Endothelial cell (in vitro differentiated cells): ENCODE data around the gene GPR78. TPM values are rescaled to one million over a fixed set of nuclear protein-coding genes. Genes with fewer than 3 reads are reported as not detected.
"Not testable (repeated sequence)": the region's sequence is repeated elsewhere in the genome, so short reads cannot be mapped to it uniquely, and the experiment has no call there.

Experiments used
- DNase-seq: peaks from one replicate; pipeline ENCODE4 v3.0.0; 2021; ENCODE audit warnings: low spot score
- H3K27ac Mint-ChIP-seq: one replicate; pipeline ENCODE4 v1.8.0; 2021; ENCODE audit warnings: mixed read lengths, inconsistent platforms; ENCODE audit not compliant: unreplicated experiment
- H3K27me3 Mint-ChIP-seq: one replicate; pipeline ENCODE4 v1.8.0; 2021; ENCODE audit warnings: mild to moderate bottlenecking, moderate library complexity, mixed read lengths, inconsistent platforms; ENCODE audit not compliant: unreplicated experiment
- H3K36me3 Mint-ChIP-seq: one replicate; pipeline ENCODE4 v1.8.0; 2021; ENCODE audit warnings: mild to moderate bottlenecking, low read depth, mixed read lengths, inconsistent platforms; ENCODE audit not compliant: unreplicated experiment
- H3K4me1 Mint-ChIP-seq: one replicate; pipeline ENCODE4 v1.8.0; 2021; ENCODE audit warnings: mild to moderate bottlenecking, mixed read lengths, inconsistent platforms; ENCODE audit not compliant: unreplicated experiment
- H3K4me3 Mint-ChIP-seq: one replicate; pipeline ENCODE4 v1.8.0; 2021; ENCODE audit warnings: mild to moderate bottlenecking, mixed read lengths, inconsistent platforms; ENCODE audit not compliant: unreplicated experiment
- H3K9me3 Mint-ChIP-seq: one replicate; pipeline ENCODE4 v1.8.0; 2021; ENCODE audit warnings: mixed read lengths, inconsistent platforms; ENCODE audit not compliant: unreplicated experiment
- total RNA-seq: library from RNA; stranded (reverse); fragmentation: NEBNext Ultra II Directional; extraction: Animal tissue kit (Norgen Biotek cat#: 25700); gene quantifications from one replicate; pipeline ENCODE4 v1.2.1, GENCODE V29; 2021; ENCODE audit not compliant: unreplicated experiment
- TF ChIP-seq, protein P1 (sequence below): fragments of 200-600 bp; sonication (generic); IDR thresholded peaks from one replicate; pipeline ENCODE4 v1.5.0; 2021; ENCODE audit warnings: antibody characterized with exemption; ENCODE audit not compliant: unreplicated experiment

The GPR78 gene
- total RNA-seq, 1 donor from 2014 or later = not detected

DNA sequence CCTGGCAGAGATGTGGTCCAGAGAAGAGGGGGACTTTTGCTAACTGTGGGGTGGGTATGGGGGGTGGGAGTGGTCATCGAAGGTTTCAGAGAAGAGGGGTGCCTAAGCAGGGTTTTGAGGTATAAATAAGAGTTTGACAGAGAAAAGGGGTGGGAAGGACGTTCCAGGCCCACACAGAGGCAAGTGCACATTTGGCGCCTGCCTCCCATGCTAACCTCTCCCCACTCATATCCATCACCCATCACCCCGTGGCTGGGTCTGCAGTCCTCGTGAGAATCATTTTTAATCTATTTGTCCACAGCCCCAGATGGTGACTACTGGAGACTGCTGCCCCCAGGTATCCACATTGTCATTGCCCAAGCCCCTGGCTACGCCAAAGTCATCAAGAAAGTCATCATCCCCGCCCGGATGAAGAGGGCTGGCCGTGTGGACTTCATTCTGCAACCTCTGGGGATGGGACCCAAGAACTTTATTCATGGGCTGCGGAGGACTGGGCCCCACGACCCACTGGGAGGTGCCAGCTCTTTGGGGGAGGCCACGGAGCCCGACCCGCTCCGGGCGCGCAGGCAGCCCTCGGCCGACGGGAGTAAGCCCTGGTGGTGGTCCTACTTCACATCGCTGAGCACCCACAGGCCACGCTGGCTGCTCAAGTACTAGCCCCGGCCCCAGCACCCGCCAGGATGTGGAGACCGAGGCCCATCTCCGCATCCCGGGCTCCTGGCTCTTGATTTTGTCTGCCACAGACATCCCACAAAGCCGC is 38.9 kb downstream of the GPR78 start:
- Mint-ChIP-seq H3K36me3 (no peaks in the 10 kb centered on the region), H3K9me3 (no peaks in the 10 kb centered on the region), H3K27ac (no peak overlapping the region), H3K4me3 (no peak overlapping the region), H3K4me1 (no peaks in the 10 kb centered on the region), H3K27me3 (peaks cover 10% of the 10 kb centered on the region)
- no peak for DNase-seq
- TF ChIP-seq, protein P1, sequence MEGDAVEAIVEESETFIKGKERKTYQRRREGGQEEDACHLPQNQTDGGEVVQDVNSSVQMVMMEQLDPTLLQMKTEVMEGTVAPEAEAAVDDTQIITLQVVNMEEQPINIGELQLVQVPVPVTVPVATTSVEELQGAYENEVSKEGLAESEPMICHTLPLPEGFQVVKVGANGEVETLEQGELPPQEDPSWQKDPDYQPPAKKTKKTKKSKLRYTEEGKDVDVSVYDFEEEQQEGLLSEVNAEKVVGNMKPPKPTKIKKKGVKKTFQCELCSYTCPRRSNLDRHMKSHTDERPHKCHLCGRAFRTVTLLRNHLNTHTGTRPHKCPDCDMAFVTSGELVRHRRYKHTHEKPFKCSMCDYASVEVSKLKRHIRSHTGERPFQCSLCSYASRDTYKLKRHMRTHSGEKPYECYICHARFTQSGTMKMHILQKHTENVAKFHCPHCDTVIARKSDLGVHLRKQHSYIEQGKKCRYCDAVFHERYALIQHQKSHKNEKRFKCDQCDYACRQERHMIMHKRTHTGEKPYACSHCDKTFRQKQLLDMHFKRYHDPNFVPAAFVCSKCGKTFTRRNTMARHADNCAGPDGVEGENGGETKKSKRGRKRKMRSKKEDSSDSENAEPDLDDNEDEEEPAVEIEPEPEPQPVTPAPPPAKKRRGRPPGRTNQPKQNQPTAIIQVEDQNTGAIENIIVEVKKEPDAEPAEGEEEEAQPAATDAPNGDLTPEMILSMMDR = no peak

DNA sequence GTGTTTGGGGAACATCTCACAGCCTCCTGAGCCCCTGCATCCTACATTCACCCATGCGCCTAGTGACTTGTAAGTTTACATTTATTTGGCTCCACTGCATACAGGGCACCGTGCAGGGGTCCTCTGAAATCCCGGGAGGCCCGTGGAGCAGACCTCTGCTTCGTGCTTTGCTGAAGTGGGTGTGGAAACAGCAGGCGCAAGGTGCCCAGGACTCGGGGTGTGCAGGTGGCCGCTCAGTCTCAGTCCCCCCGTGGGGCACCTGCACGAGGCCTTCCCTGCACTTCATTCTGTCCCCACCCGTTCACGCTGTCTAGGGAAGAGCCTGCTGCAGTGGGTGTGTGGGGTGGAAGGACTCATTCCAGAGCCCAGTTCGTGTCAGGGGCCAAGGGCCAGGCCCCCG is 40.9 kb downstream of the GPR78 start:
- not testable (repeated sequence) for DNase-seq, H3K36me3 Mint-ChIP-seq, H3K27ac Mint-ChIP-seq, H3K4me1 Mint-ChIP-seq, H3K4me3 Mint-ChIP-seq, H3K9me3 Mint-ChIP-seq, H3K27me3 Mint-ChIP-seq

DNA sequence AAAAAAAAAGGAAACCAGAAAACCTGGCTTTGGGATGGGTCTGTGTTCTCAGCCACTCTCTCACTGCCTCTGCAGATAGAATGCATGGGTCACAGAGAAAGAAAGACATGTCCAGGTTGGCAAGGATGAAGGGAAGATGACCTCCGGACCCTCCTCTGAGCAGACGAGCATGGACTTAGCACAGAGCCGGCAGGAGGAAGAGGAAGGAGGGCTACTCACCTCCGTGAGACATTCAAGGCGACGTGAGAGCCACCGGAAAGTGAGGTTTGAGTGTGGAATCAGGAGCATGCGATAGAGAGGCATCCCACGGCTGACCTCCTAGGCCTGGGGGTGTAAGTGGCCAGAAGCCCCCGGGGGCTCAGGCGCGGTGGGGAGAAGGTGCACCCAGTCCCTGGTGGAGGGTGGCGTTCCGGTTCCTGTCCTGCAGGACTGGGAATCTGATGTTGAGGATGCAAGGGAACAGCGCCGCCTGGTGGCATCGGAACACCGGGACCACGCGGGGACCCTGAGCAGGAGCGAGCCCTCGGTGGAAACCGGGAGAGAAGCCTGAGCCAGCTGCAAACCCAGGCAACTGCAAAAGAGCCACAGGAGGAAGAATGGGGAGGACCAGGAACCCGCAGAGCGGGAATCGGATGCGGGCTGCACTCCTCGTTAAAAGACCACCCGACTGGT is 44.5 kb downstream of the GPR78 start:
- H3K9me3 Mint-ChIP-seq, H3K4me3 Mint-ChIP-seq, H3K27ac Mint-ChIP-seq, H3K27me3 Mint-ChIP-seq, DNase-seq, H3K36me3 Mint-ChIP-seq, H3K4me1 Mint-ChIP-seq: not testable (repeated sequence)

DNA sequence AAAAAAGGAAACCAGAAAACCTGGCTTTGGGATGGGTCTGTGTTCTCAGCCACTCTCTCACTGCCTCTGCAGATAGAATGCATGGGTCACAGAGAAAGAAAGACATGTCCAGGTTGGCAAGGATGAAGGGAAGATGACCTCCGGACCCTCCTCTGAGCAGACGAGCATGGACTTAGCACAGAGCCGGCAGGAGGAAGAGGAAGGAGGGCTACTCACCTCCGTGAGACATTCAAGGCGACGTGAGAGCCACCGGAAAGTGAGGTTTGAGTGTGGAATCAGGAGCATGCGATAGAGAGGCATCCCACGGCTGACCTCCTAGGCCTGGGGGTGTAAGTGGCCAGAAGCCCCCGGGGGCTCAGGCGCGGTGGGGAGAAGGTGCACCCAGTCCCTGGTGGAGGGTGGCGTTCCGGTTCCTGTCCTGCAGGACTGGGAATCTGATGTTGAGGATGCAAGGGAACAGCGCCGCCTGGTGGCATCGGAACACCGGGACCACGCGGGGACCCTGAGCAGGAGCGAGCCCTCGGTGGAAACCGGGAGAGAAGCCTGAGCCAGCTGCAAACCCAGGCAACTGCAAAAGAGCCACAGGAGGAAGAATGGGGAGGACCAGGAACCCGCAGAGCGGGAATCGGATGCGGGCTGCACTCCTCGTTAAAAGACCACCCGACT is 50.2 kb downstream of the GPR78 start:
- H3K27me3 Mint-ChIP-seq, DNase-seq, H3K36me3 Mint-ChIP-seq, H3K9me3 Mint-ChIP-seq, H3K4me1 Mint-ChIP-seq, H3K27ac Mint-ChIP-seq, H3K4me3 Mint-ChIP-seq: not testable (repeated sequence)

DNA sequence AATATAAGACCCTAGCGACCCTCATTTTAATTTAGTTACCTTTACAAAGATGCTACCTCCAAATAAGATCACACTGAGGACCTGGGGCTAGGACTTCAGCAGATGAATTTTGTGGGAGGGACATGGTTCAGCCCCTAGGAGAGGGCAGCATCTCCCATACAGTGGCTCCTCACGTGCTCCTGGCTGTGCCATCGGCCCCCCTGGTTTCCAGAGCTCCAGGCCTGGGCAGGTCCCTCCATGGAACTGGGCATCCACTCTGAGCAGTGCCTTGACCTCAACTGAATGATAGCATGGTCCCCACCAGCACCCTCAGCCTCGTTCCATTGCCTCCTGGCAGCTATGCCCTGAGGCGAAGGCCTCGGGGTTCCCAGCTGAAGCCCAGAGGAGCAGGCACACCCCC is 51.7 kb downstream of the GPR78 start:
- not testable (repeated sequence) for DNase-seq, H3K4me1 Mint-ChIP-seq, H3K4me3 Mint-ChIP-seq, H3K36me3 Mint-ChIP-seq, H3K27ac Mint-ChIP-seq, H3K9me3 Mint-ChIP-seq, H3K27me3 Mint-ChIP-seq

DNA sequence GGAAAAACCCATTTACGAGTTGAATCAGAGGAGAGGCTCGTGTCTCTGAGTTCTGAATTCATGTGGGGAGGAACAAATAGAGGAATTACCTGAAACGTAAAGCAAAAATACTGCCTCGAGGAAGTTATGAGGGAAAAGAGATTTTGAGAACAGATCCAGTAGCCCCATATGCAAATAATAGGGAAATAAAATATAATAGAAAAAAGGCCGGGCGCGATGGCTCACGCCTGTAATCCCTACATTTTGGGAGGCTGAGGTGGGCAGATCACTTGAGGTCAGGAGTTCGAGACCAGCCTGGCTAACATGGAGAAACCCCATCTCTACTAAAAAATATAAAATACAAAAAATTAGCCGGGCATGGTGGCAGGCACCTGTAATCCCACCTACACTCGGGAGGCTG is 54.6 kb downstream of the GPR78 start:
- DNase-seq, H3K4me1 Mint-ChIP-seq, H3K9me3 Mint-ChIP-seq, H3K4me3 Mint-ChIP-seq, H3K36me3 Mint-ChIP-seq, H3K27ac Mint-ChIP-seq, H3K27me3 Mint-ChIP-seq: not testable (repeated sequence)

DNA sequence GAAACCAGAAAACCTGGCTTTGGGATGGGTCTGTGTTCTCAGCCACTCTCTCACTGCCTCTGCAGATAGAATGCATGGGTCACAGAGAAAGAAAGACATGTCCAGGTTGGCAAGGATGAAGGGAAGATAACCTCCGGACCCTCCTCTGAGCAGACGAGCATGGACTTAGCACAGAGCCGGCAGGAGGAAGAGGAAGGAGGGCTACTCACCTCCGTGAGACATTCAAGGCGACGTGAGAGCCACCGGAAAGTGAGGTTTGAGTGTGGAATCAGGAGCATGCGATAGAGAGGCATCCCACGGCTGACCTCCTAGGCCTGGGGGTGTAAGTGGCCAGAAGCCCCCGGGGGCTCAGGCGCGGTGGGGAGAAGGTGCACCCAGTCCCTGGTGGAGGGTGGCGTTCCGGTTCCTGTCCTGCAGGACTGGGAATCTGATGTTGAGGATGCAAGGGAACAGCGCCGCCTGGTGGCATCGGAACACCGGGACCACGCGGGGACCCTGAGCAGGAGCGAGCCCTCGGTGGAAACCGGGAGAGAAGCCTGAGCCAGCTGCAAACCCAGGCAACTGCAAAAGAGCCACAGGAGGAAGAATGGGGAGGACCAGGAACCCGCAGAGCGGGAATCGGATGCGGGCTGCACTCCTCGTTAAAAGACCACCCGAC is 55.8 kb downstream of the GPR78 start:
- H3K36me3 Mint-ChIP-seq, H3K27me3 Mint-ChIP-seq, H3K9me3 Mint-ChIP-seq, H3K27ac Mint-ChIP-seq, H3K4me1 Mint-ChIP-seq, DNase-seq, H3K4me3 Mint-ChIP-seq: not testable (repeated sequence)

Other genes starting within 250 kb of the GPR78 start
- 44.1 TPM for gene ACOX3, start 139.7 kb upstream of the GPR78 start, total RNA-seq
- 38.5 TPM for gene TRMT44, start 139.6 kb upstream of the GPR78 start, total RNA-seq
- 0.90 TPM for gene CPZ, start 12.4 kb downstream of the GPR78 start, total RNA-seq